OCI-LY7 (cell line): ENCODE measurements around the gene GIPC2. TPM values are rescaled to one million over a fixed set of nuclear protein-coding genes. Genes with fewer than 3 reads are reported as not detected.

Source experiments
- BruUV-seq: library from RNA; stranded (reverse); fragments of 400-500 nt; replicated peaks from 2 replicates; lab custom pipeline; 2021; lab: Mats Ljungman, UMichigan
- CTCF ChIA-PET: fragments of 300-600 bp; sonication (Branson Sonifier 250); formaldehyde crosslinking; loops from one replicate; lab custom pipeline; 2022; ENCODE audit warnings: antibody characterized with exemption; ENCODE audit not compliant: unreplicated experiment; lab: Charles Lee
- POLR2A ChIA-PET: fragments of 300-600 bp; sonication (Branson Sonifier 250); formaldehyde crosslinking; loops from one replicate; lab custom pipeline; 2022; ENCODE audit warnings: antibody characterized with exemption; lab: Charles Lee
- DNase-seq: peaks from one replicate; pipeline ENCODE4 v3.0.0-alpha.2; 2015; ENCODE audit warnings: low spot score
- H2AFZ ChIP-seq: fragments of 200-600 bp; sonication (generic), shearing (Covaris generic); 2 replicates; pipeline ENCODE4 v1.6.1; 2014; ENCODE audit warnings: mild to moderate bottlenecking, antibody characterized with exemption, low read length, moderate library complexity
- H3K27ac ChIP-seq: fragments of 200-600 bp; sonication (generic); 2 replicates; pipeline ENCODE4 v1.5.1; 2014; ENCODE audit warnings: mixed run types, low read depth, mild to moderate bottlenecking, moderate library complexity, low read length, inconsistent platforms; ENCODE audit not compliant: poor library complexity, severe bottlenecking
- H3K36me3 ChIP-seq: fragments of 200-600 bp; sonication (generic); 2 replicates; pipeline ENCODE4 v1.6.1; 2014; ENCODE audit warnings: mild to moderate bottlenecking, antibody characterized with exemption, low read length, moderate library complexity, mixed read lengths; ENCODE audit not compliant: insufficient read depth
- H3K4me1 ChIP-seq: fragments of 200-600 bp; sonication (generic); 2 replicates; pipeline ENCODE4 v1.5.1; 2014; ENCODE audit warnings: mild to moderate bottlenecking, low read length; ENCODE audit not compliant: insufficient read depth, poor library complexity, severe bottlenecking
- H3K4me2 ChIP-seq: fragments of 200-600 bp; sonication (generic); 2 replicates; pipeline ENCODE4 v1.6.1; 2014; ENCODE audit warnings: mild to moderate bottlenecking, low read length
- H3K4me3 ChIP-seq: fragments of 200-600 bp; sonication (generic); 2 replicates; pipeline ENCODE4 v1.5.1; 2014; ENCODE audit warnings: mild to moderate bottlenecking, low read depth, low read length; ENCODE audit not compliant: poor library complexity, severe bottlenecking
- H3K79me2 ChIP-seq: fragments of 200-600 bp; sonication (generic); 2 replicates; pipeline ENCODE4 v1.6.1; 2016; ENCODE audit warnings: low read depth, mild to moderate bottlenecking, low read length, moderate library complexity, mixed read lengths; ENCODE audit not compliant: insufficient read depth
- H3K9me2 ChIP-seq: fragments of 200-600 bp; sonication (generic); 2 replicates; pipeline ENCODE4 v1.6.1; 2016; ENCODE audit warnings: mild to moderate bottlenecking, low read length, mixed read lengths; ENCODE audit not compliant: insufficient read depth
- H3K9me3 ChIP-seq: fragments of 200-600 bp; sonication (generic); 2 replicates; pipeline ENCODE4 v1.6.1; 2014; ENCODE audit warnings: mild to moderate bottlenecking, mixed run types, low read length, mixed read lengths
- H4K20me1 ChIP-seq: fragments of 200-600 bp; sonication (generic); 2 replicates; pipeline ENCODE4 v1.6.1; 2014; ENCODE audit warnings: mild to moderate bottlenecking, antibody characterized with exemption, low read length, moderate library complexity, mixed read lengths; ENCODE audit not compliant: insufficient read depth
- CTCF ChIP-seq: fragments of 200-600 bp; sonication (generic); conservative IDR thresholded peaks from 2 replicates; pipeline ENCODE4 v1.5.1; 2014; ENCODE audit warnings: mild to moderate bottlenecking, antibody characterized with exemption, low read length, moderate library complexity, mixed read lengths
- EZH2phosphoT487 ChIP-seq: fragments of 200-600 bp; sonication (generic); IDR thresholded peaks from 2 replicates; pipeline ENCODE4 v1.6.1; 2018; ENCODE audit warnings: low read depth, borderline replicate concordance, mild to moderate bottlenecking, mixed run types, antibody characterized with exemption, low read length, moderate library complexity, mixed read lengths
- intact Hi-C: fragments of 100-400 bp; cut with micrococcal nuclease; formaldehyde crosslinking; loops from one replicate; pipeline ENCODE4 v1.10.0; 2022; ENCODE audit not compliant: unreplicated experiment
- total RNA-seq, 2 experiments: library from RNA; depleted of rRNA in 1 of 2; stranded (reverse); fragments of >200 nt in 1 of 2; shearing (Covaris generic) in 1 of 2; gene quantifications; 2 replicates each; pipeline ENCODE4 v1.2.3, GENCODE V29; 2014 to 2022

GIPC2 gene
- total RNA-seq, 2 experiments from 2014 or later: not detected

GRCh38 chr1:78132174-78132947, 86.6 kb downstream of the GIPC2 start:
- no peak for DNase-seq
- intact Hi-C loops: loop anchor here (5.0 kb wide), 2 partner anchors 475 to 540 kb away; no protein-coding TSS in a partner anchor
- ChIA-PET CTCF (interaction anchor here (1.1 to 1.2 kb wide), 2 partner anchors 8 to 10 kb away, joined by 3 to 7 read pairs; no protein-coding TSS in a partner anchor), POLR2A (interaction anchor here (0.6 to 2.4 kb wide), 2 partner anchors 8 to 12 kb away, joined by 3 to 10 read pairs; no protein-coding TSS in a partner anchor)
- no peak overlapping the region for H3K4me2 ChIP-seq
- no peaks in the 10 kb centered on the region for H4K20me1 ChIP-seq
- H2AFZ ChIP-seq: no peak overlapping the region
- no peak for TF ChIP-seq CTCF
- no peak for TF ChIP-seq EZH2phosphoT487
- no peaks in the 10 kb centered on the region for H3K4me1 ChIP-seq
- BruUV-seq: no TSS peak
- no peak overlapping the region for H3K27ac ChIP-seq
- H3K9me2 ChIP-seq: no peaks in the 10 kb centered on the region
- H3K9me3 ChIP-seq: no peaks in the 10 kb centered on the region
- H3K36me3 ChIP-seq: no peaks in the 10 kb centered on the region
- no peaks in the 10 kb centered on the region for H3K79me2 ChIP-seq
- no peak overlapping the region for H3K4me3 ChIP-seq

GRCh38 chr1:78132948-78133322, 87.2 kb downstream of the GIPC2 start:
- Histone ChIP-seq H2AFZ (no peak overlapping the region), H3K36me3 (no peaks in the 10 kb centered on the region), H3K4me3 (no peak overlapping the region), H3K79me2 (no peaks in the 10 kb centered on the region), H3K27ac (no peak overlapping the region), H3K4me2 (no peak overlapping the region), H4K20me1 (no peaks in the 10 kb centered on the region), H3K4me1 (no peaks in the 10 kb centered on the region), H3K9me2 (no peaks in the 10 kb centered on the region), H3K9me3 (no peaks in the 10 kb centered on the region)
- CTCF ChIA-PET: interaction anchor here (1.1 to 1.2 kb wide), 2 partner anchors 8 to 9 kb away, joined by 3 to 7 read pairs; no protein-coding TSS in a partner anchor
- POLR2A ChIA-PET: no interaction called here
- BruUV-seq: no TSS peak
- TF ChIP-seq EZH2phosphoT487 (no peak), CTCF (no peak)
- no peak for DNase-seq
- intact Hi-C loops: loop anchor here (5.0 kb wide), 2 partner anchors 474 to 539 kb away; no protein-coding TSS in a partner anchor

GRCh38 chr1:78136680-78137079, 90.9 kb downstream of the GIPC2 start:
- POLR2A ChIA-PET: interaction anchor here (0.5 to 0.8 kb wide), 5 partner anchors 9 to 625 kb away, joined by 3 to 5 read pairs (median 4); no protein-coding TSS in a partner anchor
- H3K27ac ChIP-seq: no peak overlapping the region
- no TSS peak for BruUV-seq
- no peaks in the 10 kb centered on the region for H3K9me2 ChIP-seq
- H3K4me3 ChIP-seq: no peak overlapping the region
- no peak overlapping the region for H2AFZ ChIP-seq
- TF ChIP-seq CTCF (no peak), EZH2phosphoT487 (no peak)
- H3K36me3 ChIP-seq: no peaks in the 10 kb centered on the region
- CTCF ChIA-PET: no interaction called here
- H3K9me3 ChIP-seq: no peaks in the 10 kb centered on the region
- no peak overlapping the region for H3K4me2 ChIP-seq
- H4K20me1 ChIP-seq: no peaks in the 10 kb centered on the region
- no peak for DNase-seq
- intact Hi-C loops: no loop called here
- no peaks in the 10 kb centered on the region for H3K79me2 ChIP-seq
- no peaks in the 10 kb centered on the region for H3K4me1 ChIP-seq
